ENCODE results near the gene AQP12A. TPM values are rescaled to one million over a fixed set of nuclear protein-coding genes. Genes with fewer than 3 reads are reported as not detected.

AQP12A gene
- total RNA-seq, 1 donor from 2014 or later = not detected

- ATAC-seq (ENCODE audit: poor library complexity) (no peak), DNase-seq (peak; percentile 36)
- intact Hi-C loops (cut with DNase I) = loop anchor here (5.0 kb wide), 1 partner anchor 189 kb away; no protein-coding TSS in a partner anchor
Observed at GRCh38 chr2:240701091-240701735, 9.5 kb downstream of the AQP12A start.

GRCh38 chr2:240701736-240702639 lies 10.3 kb downstream of the AQP12A start:
- intact Hi-C loops (cut with DNase I) = loop anchor here (5.0 kb wide), 1 partner anchor 190 kb away; no protein-coding TSS in a partner anchor
- ATAC-seq (ENCODE audit: poor library complexity) = no peak

GRCh38 chr2:240702640-240703011 lies 11.0 kb downstream of the AQP12A start:
- ATAC-seq (ENCODE audit: poor library complexity) (no peak), DNase-seq (no peak)
- intact Hi-C loops (cut with DNase I) = loop anchor here (5.0 kb wide), 1 partner anchor 190 kb away; no protein-coding TSS in a partner anchor

More at GRCh38 chr2:240701736-240702639, 10.3 kb downstream of the AQP12A start:
- peak; percentile 22 for DNase-seq

- no peak for ATAC-seq (ENCODE audit: poor library complexity)
- DNase-seq = peak; percentile 17
- intact Hi-C loops (cut with DNase I) = loop anchor here (5.0 kb wide), 1 partner anchor 191 kb away; no protein-coding TSS in a partner anchor
Observed at GRCh38 chr2:240703417-240704341, 12.0 kb downstream of the AQP12A start.

GRCh38 chr2:240704651-240705050 lies 13.0 kb downstream of the AQP12A start:
- no peak for ATAC-seq (ENCODE audit: poor library complexity)
- intact Hi-C loops (cut with DNase I) = loop anchor here (5.0 kb wide), 1 partner anchor 192 kb away; no protein-coding TSS in a partner anchor
- DNase-seq = peak; percentile 14

GRCh38 chr2:240705204-240705791 lies 13.6 kb downstream of the AQP12A start:
- ATAC-seq (ENCODE audit: poor library complexity) = no peak
- DNase-seq = peak; percentile 22
- intact Hi-C loops (cut with DNase I) = no loop called here

GRCh38 chr2:240707043-240707756 lies 15.5 kb downstream of the AQP12A start:
- intact Hi-C loops (cut with DNase I) = no loop called here
- no peak for ATAC-seq (ENCODE audit: poor library complexity)
- DNase-seq = peak; percentile 26

- ATAC-seq (ENCODE audit: poor library complexity) (no peak), DNase-seq (peak; percentile 14)
- intact Hi-C loops (cut with DNase I) = no loop called here
Observed at GRCh38 chr2:240707821-240708220, 16.2 kb downstream of the AQP12A start.

GRCh38 chr2:240708457-240708856 lies 16.8 kb downstream of the AQP12A start:
- ATAC-seq (ENCODE audit: poor library complexity) = no peak
- intact Hi-C loops (cut with DNase I) = no loop called here
- DNase-seq = no peak

- ATAC-seq (ENCODE audit: poor library complexity) (no peak), DNase-seq (peak; percentile 26)
- intact Hi-C loops (cut with DNase I) = no loop called here
Observed at GRCh38 chr2:240711296-240711695, 19.6 kb downstream of the AQP12A start.

GRCh38 chr2:240711701-240712100 lies 20.0 kb downstream of the AQP12A start:
- intact Hi-C loops (cut with DNase I) = no loop called here
- DNase-seq = peak; percentile 17
- no peak for ATAC-seq (ENCODE audit: poor library complexity)

GRCh38 chr2:240712121-240712520 lies 20.5 kb downstream of the AQP12A start:
- no peak for ATAC-seq (ENCODE audit: poor library complexity)
- DNase-seq = peak; percentile 29
- intact Hi-C loops (cut with DNase I) = no loop called here

GRCh38 chr2:240713071-240713927 lies 21.6 kb downstream of the AQP12A start:
- intact Hi-C loops (cut with DNase I) = no loop called here
- ATAC-seq (ENCODE audit: poor library complexity) = no peak

GRCh38 chr2:240713928-240714746 lies 22.5 kb downstream of the AQP12A start:
- intact Hi-C loops (cut with DNase I) = no loop called here
- DNase-seq (peak; percentile 36), ATAC-seq (ENCODE audit: poor library complexity) (no peak)

More at GRCh38 chr2:240713071-240713927, 21.6 kb downstream of the AQP12A start:
- peak; percentile 37 for DNase-seq

- ATAC-seq (ENCODE audit: poor library complexity) (no peak), DNase-seq (peak; percentile 33)
- intact Hi-C loops (cut with DNase I) = no loop called here
Observed at GRCh38 chr2:240714747-240715725, 23.4 kb downstream of the AQP12A start.
